Stimulated activated CD8-positive, alpha-beta memory T cell treated with anti-CD3 and anti-CD28 coated beads, Interleukin-2, amount 100 ng/mL, for 48 hours (primary cell): ENCODE data around the gene RPP30.

Experiments
- DNase-seq, 2 donors: peaks; one replicate each; pipeline ENCODE4 v3.0.0-alpha.2; 2020; ENCODE audit warnings: low read depth in 2 of 2

The RPP30 gene

DNA sequence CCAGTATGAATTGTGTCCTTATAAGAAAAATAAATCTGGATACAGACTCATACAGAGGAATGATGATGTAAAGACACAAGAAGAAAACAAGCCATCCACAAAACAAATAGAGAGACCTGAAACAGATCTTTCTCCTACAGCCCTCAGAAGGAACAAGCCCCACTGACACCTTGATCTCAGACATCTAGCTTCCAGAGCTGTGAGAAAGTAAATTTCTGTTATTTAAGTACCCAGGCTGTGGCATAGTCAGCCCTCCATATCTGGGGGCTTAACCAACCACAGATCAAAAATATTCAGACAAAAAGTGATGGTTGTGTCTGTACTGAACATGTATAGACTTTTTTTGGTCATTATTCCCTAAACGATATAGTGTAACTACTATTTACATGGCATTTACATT is 73.0 kb downstream of the RPP30 start:
- DNase-seq: no peak

DNA sequence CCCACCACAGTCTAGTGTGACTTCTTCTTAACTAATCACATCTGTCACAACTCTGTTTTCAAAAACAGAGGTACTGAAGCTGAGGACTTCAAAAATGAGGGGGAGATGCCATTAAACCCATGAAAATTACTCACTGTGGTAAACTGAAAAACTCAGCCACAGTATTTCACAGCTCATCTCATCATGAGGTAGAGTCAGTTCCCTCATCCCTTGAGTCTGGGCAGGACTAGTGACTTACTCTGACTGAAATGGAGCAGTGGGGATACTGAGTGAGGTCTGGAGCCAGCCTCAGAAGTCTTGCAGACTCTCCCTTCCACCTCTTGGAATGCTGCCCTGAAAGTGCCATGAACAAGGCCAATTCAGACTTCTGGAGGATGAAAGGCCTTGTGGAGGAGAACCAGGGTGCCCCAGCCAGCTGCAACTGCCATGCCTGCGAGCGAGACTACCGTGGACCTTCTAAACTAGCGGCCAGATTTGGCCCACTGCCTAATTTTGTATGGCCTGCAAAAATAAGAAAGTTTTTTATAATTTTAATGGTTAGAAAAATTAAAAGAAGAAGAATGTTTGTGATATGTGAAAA is 73.8 kb downstream of the RPP30 start:
- no peak for DNase-seq

DNA sequence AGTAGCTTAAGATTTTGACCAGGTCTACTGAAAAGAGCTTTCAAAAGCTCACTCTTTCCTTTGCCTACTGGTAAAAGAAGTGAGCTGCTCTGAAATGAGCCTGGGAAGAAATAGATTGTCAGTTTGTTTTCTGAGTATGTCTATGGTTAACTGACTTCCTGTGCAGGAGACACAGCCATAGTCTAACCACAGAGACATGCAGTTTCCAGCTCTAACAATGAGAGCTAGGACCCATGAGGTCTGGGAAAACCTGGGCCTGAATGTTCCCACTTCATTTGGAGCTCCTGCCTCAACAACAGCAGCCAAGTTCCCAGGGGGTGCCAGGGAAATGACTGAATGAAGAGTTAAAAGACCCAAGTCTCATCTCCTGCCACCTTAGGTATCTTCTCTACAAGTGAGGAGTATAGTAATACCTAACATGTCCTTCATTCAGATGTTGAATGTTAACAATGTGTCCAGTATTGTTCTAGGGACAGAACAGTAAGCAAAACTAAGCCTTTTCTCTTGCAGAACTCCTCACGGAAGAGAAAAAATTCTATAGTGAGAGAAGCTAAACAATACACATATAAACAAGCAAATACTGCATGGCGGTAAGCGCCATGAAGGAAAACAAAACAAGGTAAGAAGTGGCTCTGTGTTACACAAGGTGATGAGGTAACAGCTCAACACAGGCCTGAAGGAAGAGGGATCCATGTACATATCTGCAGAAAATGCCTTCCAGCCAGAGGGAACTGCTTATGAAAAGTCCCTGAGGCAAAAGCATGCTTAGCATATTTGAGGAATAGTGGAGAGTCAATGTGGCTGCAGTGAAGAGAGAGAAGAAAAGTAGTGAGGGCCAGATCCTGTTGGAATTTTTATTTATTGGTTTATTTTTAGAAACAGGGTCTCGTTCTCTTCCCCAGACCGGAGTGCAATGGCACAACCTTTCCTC is 75.5 kb downstream of the RPP30 start:
- no peak for DNase-seq
